GM15510 (cell line): ENCODE data around the gene CERT1.

Source experiments
- POLR2A ChIP-seq: IDR thresholded peaks from 3 replicates; pipeline ENCODE4 v1.6.1; 2011; ENCODE audit warnings: borderline replicate concordance; ENCODE audit not compliant: insufficient read length; ENCODE audit errors: extremely low read depth

CERT1 gene

GRCh38 chr5:75463726-75464125 lies 47.7 kb downstream of the CERT1 start:
- no peak for TF ChIP-seq POLR2A

- no peak for TF ChIP-seq POLR2A
Measured at GRCh38 chr5:75461679-75462078, 49.8 kb downstream of the CERT1 start.

GRCh38 chr5:75460942-75461610 lies 50.4 kb downstream of the CERT1 start:
- TF ChIP-seq POLR2A: no peak

GRCh38 chr5:75460532-75460931 lies 50.9 kb downstream of the CERT1 start:
- TF ChIP-seq POLR2A: no peak

- TF ChIP-seq POLR2A: no peak
Measured at GRCh38 chr5:75457691-75458090, 53.7 kb downstream of the CERT1 start.

GRCh38 chr5:75457161-75457560 lies 54.3 kb downstream of the CERT1 start:
- TF ChIP-seq POLR2A: no peak

- no peak for TF ChIP-seq POLR2A
Measured at GRCh38 chr5:75450069-75450468, 61.4 kb downstream of the CERT1 start.

GRCh38 chr5:75446068-75446467 lies 65.4 kb downstream of the CERT1 start:
- TF ChIP-seq POLR2A: no peak

- TF ChIP-seq POLR2A: no peak
Measured at GRCh38 chr5:75441560-75441959, 69.9 kb downstream of the CERT1 start.

- TF ChIP-seq POLR2A: no peak
Measured at GRCh38 chr5:75439276-75439675, 72.2 kb downstream of the CERT1 start.

GRCh38 chr5:75438722-75439121 lies 72.7 kb downstream of the CERT1 start:
- TF ChIP-seq POLR2A: no peak

- TF ChIP-seq POLR2A: no peak
Measured at GRCh38 chr5:75435096-75435495, 76.3 kb downstream of the CERT1 start.

- no peak for TF ChIP-seq POLR2A
Measured at GRCh38 chr5:75433814-75434506, 77.5 kb downstream of the CERT1 start.

GRCh38 chr5:75414241-75414640 lies 97.2 kb downstream of the CERT1 start:
- no peak for TF ChIP-seq POLR2A

- TF ChIP-seq POLR2A: no peak
Measured at GRCh38 chr5:75412111-75412990, 99.1 kb downstream of the CERT1 start.
